ENCODE results near the gene BTG4. TPM values are rescaled to one million over a fixed set of nuclear protein-coding genes. Genes with fewer than 3 reads are reported as not detected.

The BTG4 gene
- total and polyA plus RNA-seq, 2 experiments from 2014 or later = not detected

- Histone ChIP-seq H3K36me3 (replicated peaks; ENCODE audit: insufficient read depth, low read depth) (no peaks in the 10 kb centered on the region), H2AFZ (no peak overlapping the region), H3K27me3 (peaks cover 5% of the 10 kb centered on the region), H3K4me2 (no peak overlapping the region), H3K27ac (no peak overlapping the region), H3K9me2 (replicated peaks; ENCODE audit: insufficient read depth) (no peaks in the 10 kb centered on the region), H3K9me3 (ENCODE audit: low read depth) (no peaks in the 10 kb centered on the region), H3K4me1 (ENCODE audit: insufficient read depth) (no peaks in the 10 kb centered on the region), H3K4me3 (no peak overlapping the region), H3K79me2 (no peaks in the 10 kb centered on the region), H4K20me1 (ENCODE audit: insufficient read depth, poor library complexity, severe bottlenecking) (no peaks in the 10 kb centered on the region)
- TF ChIP-seq EZH2phosphoT487 (IDR thresholded peaks at IDR 0.05; ENCODE audit: low read depth, severe bottlenecking, unreplicated experiment) (no peak), EZH2 (IDR thresholded peaks at IDR 0.05; ENCODE audit: borderline replicate concordance) (no peak)
- TF ChIP-seq, protein P1, sequence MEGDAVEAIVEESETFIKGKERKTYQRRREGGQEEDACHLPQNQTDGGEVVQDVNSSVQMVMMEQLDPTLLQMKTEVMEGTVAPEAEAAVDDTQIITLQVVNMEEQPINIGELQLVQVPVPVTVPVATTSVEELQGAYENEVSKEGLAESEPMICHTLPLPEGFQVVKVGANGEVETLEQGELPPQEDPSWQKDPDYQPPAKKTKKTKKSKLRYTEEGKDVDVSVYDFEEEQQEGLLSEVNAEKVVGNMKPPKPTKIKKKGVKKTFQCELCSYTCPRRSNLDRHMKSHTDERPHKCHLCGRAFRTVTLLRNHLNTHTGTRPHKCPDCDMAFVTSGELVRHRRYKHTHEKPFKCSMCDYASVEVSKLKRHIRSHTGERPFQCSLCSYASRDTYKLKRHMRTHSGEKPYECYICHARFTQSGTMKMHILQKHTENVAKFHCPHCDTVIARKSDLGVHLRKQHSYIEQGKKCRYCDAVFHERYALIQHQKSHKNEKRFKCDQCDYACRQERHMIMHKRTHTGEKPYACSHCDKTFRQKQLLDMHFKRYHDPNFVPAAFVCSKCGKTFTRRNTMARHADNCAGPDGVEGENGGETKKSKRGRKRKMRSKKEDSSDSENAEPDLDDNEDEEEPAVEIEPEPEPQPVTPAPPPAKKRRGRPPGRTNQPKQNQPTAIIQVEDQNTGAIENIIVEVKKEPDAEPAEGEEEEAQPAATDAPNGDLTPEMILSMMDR (IDR thresholded peaks at IDR 0.05; ENCODE audit: poor library complexity) = no peak
- 80% methylated on average over 5 of the region's 5 CpGs for WGBS (ENCODE audit: low lambda C conversion rate, missing lambda C conversion rate)
- DNase-seq (ENCODE audit: low spot score) = no peak
Observed at GRCh38 chr11:111462329-111462728, 49.9 kb downstream of the BTG4 start.

GRCh38 chr11:111461460-111462235, 50.5 kb downstream of the BTG4 start:
- TF ChIP-seq EZH2phosphoT487 (IDR thresholded peaks at IDR 0.05; ENCODE audit: low read depth, severe bottlenecking, unreplicated experiment) = no peak
- no peak for TF ChIP-seq EZH2 (IDR thresholded peaks at IDR 0.05; ENCODE audit: borderline replicate concordance)
- TF ChIP-seq, protein P1 (IDR thresholded peaks at IDR 0.05; ENCODE audit: poor library complexity) = no peak
- H3K4me1 ChIP-seq (ENCODE audit: insufficient read depth) = no peaks in the 10 kb centered on the region
- H3K27ac ChIP-seq = no peak overlapping the region
- WGBS (ENCODE audit: low lambda C conversion rate, missing lambda C conversion rate) = 85% methylated on average over 11 of the region's 11 CpGs
- no peaks in the 10 kb centered on the region for H4K20me1 ChIP-seq (ENCODE audit: insufficient read depth, poor library complexity, severe bottlenecking)
- no peak overlapping the region for H2AFZ ChIP-seq
- no peak overlapping the region for H3K4me3 ChIP-seq
- no peak overlapping the region for H3K4me2 ChIP-seq
- peaks cover 5% of the 10 kb centered on the region for H3K27me3 ChIP-seq
- H3K36me3 ChIP-seq (replicated peaks; ENCODE audit: insufficient read depth, low read depth) = no peaks in the 10 kb centered on the region
- H3K9me3 ChIP-seq (ENCODE audit: low read depth) = no peaks in the 10 kb centered on the region
- no peak for DNase-seq (ENCODE audit: low spot score)
- no peaks in the 10 kb centered on the region for H3K9me2 ChIP-seq (replicated peaks; ENCODE audit: insufficient read depth)
- H3K79me2 ChIP-seq = no peaks in the 10 kb centered on the region

GRCh38 chr11:111460856-111461255, 51.3 kb downstream of the BTG4 start:
- Histone ChIP-seq H4K20me1 (ENCODE audit: insufficient read depth, poor library complexity, severe bottlenecking) (no peaks in the 10 kb centered on the region), H3K9me2 (replicated peaks; ENCODE audit: insufficient read depth) (no peaks in the 10 kb centered on the region), H3K4me2 (no peak overlapping the region), H3K79me2 (no peaks in the 10 kb centered on the region), H3K4me3 (no peak overlapping the region), H3K9me3 (ENCODE audit: low read depth) (no peaks in the 10 kb centered on the region), H3K36me3 (replicated peaks; ENCODE audit: insufficient read depth, low read depth) (no peaks in the 10 kb centered on the region), H3K27ac (no peak overlapping the region), H2AFZ (no peak overlapping the region), H3K4me1 (ENCODE audit: insufficient read depth) (no peaks in the 10 kb centered on the region), H3K27me3 (peaks cover 5% of the 10 kb centered on the region)
- TF ChIP-seq, protein P1 (IDR thresholded peaks at IDR 0.05; ENCODE audit: poor library complexity) = no peak
- no peak for TF ChIP-seq EZH2 (IDR thresholded peaks at IDR 0.05; ENCODE audit: borderline replicate concordance)
- TF ChIP-seq EZH2phosphoT487 (IDR thresholded peaks at IDR 0.05; ENCODE audit: low read depth, severe bottlenecking, unreplicated experiment) = no peak
- 64% methylated on average over 5 of the region's 5 CpGs for WGBS (ENCODE audit: low lambda C conversion rate, missing lambda C conversion rate)
- DNase-seq (ENCODE audit: low spot score) = no peak
